Frontal cortex (tissue), 4 donors: ENCODE data around the gene PLEKHO2. TPM values are rescaled to one million over a fixed set of nuclear protein-coding genes. Genes with fewer than 3 reads are reported as not detected.

Source experiments
- DNase-seq, 2 donors: peaks; one replicate each; pipeline ENCODE4 v3.0.0; 2012; ENCODE audit warnings: low spot score in 2 of 2
- FAIRE-seq: peaks from 2 replicates; lab custom pipeline; 2012; peaks lifted over from hg19 to GRCh38; lab: Jason Lieb, UNC
- total RNA-seq: library from RNA; depleted of rRNA; stranded (reverse); fragments of >200 nt; gene quantifications from one replicate; pipeline ENCODE4 v1.2.3, GENCODE V29; 2014
- donor health status: control.
- donor health status: control.
- donor health status: control.

Gene PLEKHO2
- total RNA-seq, 1 donor from 2014 or later: 4.5 TPM

DNA sequence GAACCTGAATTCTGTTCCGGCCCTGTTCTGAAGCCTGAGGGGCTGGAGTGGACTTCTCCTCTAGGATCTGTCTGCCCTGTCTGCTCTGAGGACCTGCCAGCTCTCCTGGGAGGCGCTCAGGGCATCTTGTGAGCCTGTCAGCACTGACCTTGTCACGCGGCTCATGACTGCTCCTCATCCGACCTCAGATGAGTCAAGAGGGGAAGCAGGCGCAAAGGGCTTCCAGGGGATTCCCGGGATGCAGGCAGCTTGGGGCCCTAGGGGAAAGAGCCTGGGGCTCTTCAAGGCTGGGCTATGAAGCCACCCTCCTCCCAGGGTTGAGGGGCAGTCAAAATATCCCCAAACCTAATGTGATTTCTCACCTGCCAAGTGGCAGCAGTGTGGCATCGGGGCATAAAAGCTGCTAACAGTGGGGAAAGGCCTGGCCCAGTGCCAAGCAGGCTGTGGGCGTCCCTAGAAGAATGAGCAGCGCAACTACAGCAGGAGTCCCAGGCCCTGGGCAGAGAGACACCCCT lies 42.3 kb downstream of the PLEKHO2 start:
- FAIRE-seq (no peak), DNase-seq (no peak)

DNA sequence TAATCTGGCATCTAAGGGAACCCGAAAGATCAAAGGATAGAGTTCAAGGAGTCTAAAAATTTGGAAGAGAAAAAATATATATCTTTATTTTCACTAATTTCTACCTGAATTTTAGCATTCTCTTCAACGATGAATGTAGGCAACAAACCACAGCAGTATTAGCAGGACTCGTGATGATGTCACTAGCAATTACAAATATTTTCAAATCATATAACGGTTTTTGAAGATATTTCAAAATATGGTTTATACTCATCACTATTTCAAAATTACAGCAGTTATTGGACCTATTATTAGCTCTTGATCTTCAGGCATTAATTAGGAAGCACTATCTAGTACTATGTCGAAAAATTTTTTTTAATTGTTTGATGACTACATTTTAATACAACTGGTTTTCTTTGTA lies 43.0 kb downstream of the PLEKHO2 start:
- DNase-seq (no peak), FAIRE-seq (no peak)

GRCh38 chr15:64888336-64888735 lies 46.6 kb downstream of the PLEKHO2 start:
- FAIRE-seq: no peak
- no peak for DNase-seq

GRCh38 chr15:64891561-64891960 lies 49.8 kb downstream of the PLEKHO2 start:
- DNase-seq (no peak), FAIRE-seq (no peak)

DNA sequence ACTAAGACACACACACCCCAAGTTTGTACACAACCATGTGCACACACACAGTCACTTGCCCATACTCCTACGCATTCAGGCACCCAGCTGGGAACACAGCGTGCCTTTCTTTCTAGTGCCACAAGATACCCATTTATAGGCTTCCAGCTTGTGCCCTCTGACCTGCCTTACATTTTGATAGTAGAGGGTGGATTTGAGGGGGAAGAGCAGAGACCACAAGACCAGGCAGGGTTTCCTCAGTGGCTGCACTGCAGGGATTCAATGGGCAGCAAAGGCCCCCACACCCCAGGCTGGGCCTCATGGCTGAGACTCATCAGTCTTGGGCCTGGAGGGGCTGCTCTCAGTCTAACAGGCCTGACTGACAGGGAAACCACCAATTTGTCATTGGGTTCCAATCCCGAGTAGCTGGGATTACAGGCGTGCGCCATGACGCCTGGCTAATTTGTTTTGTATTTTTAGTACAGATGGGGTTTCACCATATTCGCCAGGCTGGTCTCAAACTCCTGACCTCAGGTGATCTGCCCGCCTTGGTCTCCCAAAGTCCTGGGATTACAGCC lies 51.2 kb downstream of the PLEKHO2 start:
- FAIRE-seq (no peak), DNase-seq (no peak)

GRCh38 chr15:64893481-64894394 lies 52.0 kb downstream of the PLEKHO2 start:
- FAIRE-seq (no peak), DNase-seq (peak; percentile 55 to 81)

DNA sequence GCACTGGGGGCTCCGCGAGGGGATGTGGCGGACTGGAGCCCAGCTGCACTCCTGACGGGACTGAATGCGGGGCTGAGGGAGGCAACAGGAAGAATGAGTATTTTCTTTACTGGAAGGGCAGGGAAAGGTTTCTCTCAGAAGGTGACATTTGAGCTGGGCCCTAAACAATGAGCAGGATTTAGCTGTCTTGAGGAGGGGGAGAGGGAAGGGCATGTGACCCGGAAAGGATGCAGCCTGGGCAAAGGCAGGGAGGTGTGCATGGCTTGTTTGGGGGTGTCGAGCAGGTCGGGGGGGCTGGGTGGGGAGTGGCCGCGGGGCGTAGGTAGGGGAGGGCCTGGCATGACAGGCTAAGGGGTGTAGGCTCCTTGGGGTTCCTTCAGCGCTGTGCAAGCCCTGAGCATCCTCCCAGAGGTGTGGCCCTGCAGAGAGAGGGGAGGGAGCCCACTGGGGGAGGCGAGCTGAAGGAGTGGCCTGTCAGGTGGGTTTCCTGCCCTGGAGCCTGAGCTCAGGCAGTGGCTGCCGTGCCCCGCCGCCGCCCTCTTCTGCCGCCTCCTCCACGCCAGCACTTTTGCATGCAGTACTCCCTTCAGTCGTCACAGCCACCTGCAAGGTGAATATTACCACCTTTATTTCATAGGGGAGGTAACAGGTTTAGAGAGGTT lies 52.8 kb downstream of the PLEKHO2 start:
- DNase-seq (no peak), FAIRE-seq (no peak)

DNA sequence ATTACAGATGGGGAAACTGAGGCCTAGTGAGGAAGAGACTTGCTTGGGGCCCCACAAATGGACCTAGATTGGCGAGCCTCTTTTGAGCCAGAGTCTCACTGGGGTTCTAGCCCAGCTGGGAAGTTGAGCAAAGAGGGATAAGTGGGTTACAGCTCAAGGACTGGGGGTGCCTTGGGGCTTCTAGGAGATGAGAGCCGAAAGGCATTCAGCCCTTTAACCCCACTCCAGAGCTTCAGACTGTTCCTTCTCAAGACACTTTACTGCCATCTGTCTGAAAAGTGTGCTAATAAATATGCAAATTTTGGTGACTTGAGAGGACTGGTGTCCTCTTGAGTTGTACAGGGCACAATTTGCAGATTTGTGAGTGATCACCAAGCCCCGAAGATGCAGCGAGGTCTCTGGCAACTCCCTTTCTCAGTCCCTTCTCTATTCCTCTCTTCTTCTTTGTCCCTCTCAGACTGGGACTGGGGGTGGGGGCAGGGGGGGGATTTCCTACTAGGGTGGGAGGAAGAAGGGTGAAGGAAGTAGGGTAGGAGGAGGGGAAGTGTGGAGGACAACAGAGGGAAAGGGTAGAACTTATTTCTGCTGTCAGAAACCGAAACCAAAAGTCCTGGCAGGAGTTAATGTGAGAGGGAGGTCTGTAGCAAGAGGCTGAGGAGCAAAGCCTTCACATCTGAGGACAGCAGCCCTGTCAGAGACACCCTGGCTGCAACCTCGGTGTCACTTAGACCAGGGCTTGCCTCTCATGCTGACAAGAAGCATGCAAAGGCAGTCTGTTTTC lies 53.8 kb downstream of the PLEKHO2 start:
- DNase-seq (no peak), FAIRE-seq (no peak)

DNA sequence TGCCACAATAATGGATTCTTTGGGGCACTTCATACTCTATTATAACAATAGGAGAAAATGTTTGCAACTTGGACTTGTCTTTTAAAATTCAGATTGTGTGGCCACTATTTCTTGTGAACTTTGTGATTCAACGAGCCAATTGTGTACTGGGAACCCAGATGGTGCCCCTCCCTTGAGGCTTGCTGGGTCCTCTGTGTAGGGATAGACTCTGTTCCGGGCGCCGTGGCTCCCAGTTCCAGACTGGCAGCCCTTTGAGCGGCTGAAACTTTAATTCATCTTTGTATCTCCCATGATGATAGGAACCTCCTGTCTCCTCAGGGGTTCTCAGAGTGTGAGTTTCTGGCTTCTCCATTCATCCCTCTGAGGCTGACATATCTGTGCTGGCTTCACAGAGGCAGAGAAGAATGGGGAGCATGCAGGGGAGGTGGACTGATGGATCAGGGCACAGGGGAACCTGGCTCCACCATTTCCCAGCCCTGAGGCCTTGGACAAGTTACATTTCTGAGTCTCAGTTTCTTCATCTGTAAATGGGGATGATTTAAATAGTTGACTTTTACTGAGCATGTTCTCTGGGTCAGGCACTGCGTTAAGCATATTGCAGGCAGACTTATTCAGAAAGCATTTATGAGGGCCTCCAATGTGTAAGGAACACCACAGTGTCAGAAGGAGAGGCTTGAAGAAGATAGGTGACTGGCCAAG lies 54.8 kb downstream of the PLEKHO2 start:
- FAIRE-seq (no peak), DNase-seq (no peak)

DNA sequence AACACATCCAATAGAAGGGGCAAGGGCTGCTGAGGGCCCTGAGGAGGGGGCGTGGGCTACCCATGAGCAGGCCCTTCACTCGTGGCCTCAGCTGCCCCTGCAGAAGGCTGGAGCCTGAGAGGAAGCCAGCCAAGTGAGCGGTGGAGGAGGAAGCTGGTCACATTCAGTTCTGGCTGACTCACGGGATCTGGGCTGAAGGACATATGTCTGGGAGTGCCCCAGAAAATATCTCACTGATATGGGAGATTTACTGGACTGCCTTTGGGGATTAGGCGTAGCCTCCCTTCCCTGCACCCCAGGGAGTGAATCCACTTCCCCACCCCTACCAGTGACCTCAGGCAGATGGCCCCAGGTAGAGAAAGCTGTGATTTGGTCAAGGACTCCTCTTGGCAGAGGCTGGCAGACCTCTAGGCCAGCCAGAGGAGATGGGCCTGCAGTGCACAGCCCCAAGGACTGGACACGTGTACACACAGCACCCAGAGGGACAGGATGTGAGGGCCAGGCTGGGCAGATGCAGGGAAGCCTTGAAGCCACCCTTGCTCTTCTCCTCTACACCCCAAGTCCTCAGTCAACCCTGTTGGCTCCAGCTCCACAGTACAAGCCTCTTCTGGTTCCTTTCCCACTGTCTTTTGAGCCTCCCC lies 55.8 kb downstream of the PLEKHO2 start:
- no peak for DNase-seq
- no peak for FAIRE-seq

DNA sequence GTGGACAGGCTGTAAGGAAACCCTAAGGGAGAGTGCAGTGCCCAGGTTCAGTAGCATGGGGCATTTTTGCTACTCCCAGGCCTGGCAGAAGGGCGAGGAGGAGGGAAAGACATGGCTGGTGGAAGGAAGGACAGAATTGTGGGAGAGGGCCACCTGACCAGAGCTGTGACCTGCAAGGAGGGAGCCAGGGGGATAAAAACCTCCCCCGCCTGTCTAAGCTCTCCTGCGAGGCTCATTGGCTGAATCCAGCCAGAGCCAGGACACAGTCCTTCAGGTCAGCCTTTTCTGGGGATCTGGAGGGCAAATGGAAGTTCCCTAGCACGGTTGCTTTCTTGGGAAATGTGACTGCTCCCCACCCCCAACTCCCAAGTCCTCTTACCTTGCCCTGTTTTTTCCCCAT lies 56.7 kb downstream of the PLEKHO2 start:
- DNase-seq: no peak
- no peak for FAIRE-seq

GRCh38 chr15:64901141-64901540 lies 59.4 kb downstream of the PLEKHO2 start:
- FAIRE-seq (no peak), DNase-seq (no peak)

- DNase-seq (no peak), FAIRE-seq (no peak)
These were observed 60.2 kb downstream of the PLEKHO2 start for GRCh38 chr15:64901914-64902313.

GRCh38 chr15:64902863-64903262 lies 61.1 kb downstream of the PLEKHO2 start:
- no peak for FAIRE-seq
- no peak for DNase-seq

GRCh38 chr15:64903326-64903950 lies 61.7 kb downstream of the PLEKHO2 start:
- DNase-seq (no peak), FAIRE-seq (no peak)

DNA sequence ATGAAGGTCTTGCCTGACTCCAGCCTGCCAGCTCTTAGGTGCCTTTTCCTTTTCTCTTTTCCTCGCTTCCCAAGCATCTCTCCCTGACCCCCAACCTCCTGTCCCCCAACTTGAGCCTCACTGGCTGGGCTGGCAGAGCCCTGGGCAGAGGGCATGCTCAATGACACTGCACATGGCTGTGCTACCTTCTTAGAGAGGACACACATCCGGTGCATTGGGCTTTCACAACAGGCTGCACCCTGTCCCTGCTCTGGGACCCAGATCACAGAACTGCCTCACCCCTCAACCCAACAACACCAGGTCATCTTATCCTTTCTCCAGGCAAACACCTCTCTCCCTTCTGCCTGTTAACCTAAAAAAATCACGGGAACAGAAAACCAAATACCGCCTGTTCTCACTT lies 62.5 kb downstream of the PLEKHO2 start:
- no peak for DNase-seq
- FAIRE-seq: no peak

GRCh38 chr15:64905119-64905831 lies 63.6 kb downstream of the PLEKHO2 start:
- DNase-seq: peak; percentile 70 to 81
- no peak for FAIRE-seq

DNA sequence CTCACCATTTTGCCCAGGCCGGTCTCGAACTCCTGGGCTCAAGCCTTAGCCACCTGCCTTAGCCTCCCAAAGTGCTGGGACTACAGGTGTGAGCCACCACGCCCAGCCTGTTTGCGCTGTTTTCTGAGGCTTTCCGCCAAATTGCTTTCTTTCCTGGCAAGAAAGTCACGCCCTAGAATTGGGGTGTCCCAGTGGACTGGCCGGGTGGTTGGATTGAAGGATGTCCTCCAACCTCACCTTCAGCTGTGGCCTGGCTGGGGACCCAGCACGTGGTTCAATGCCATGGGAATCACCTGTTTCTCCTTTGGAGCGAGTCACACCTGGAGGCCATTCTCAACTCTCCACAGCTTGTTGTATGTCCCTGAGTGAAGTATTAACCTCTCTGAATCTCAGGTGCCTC lies 64.2 kb downstream of the PLEKHO2 start:
- FAIRE-seq (no peak), DNase-seq (no peak)
